ENCODE results near the gene FAN1. TPM values are rescaled to one million over a fixed set of nuclear protein-coding genes. Genes with fewer than 3 reads are reported as not detected.
A peak's percentile ranks its signal among the peaks of the same experiment; 100 is the strongest.

The FAN1 gene
- total and polyA plus RNA-seq, 2 of the 13 experiments (the other 11 are each of a cell fraction or from before 2014, with no cell fraction given) = 10.8 to 20.1 TPM

DNA sequence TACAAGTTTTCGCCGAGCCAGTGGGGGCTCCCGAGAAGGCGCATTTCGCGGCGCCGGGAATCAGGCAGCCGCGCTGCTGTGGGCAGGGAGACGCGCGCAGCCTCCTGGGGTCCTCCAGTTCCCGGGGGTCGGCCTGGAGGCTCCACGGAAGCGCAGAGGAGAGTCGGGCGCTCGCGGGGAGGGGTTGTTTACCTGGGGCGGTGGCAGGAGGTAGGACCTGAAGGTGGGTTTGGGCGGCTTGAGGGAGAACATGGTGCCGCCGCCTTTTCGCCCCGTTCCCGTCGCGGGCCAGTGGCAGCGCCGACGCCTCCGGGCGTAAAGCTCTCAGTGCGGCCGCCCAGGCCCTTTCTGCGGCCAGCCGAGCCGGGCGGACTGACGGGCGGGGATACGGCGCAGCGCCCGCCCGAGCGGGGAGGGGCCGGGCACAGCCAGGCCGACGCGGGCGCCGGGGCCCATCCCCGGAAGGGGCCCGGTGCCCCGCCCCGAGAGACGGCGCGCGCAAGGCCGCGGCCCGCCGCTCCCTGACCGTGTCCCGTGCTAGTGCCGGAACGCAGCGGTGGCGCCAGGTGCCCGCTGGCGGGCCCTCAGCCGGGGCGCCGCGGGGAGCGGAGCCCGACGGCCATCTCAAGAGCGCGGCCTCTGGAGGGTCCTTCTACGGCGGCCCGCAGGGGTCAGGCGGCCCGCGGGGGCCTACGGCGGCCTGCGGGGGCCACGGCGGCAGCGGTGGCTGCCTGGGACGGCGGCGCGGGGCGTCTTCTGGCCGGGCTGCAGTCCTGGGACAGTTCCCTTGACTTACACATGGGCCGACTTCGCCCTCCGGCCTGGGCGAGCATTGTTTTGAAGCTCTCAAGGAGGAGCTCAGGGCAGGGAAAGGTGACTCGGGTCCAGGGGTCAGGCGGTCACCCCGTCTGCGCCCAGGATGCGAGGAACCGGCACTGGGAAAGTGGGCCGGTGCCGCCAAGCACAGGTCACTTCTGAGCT, 87.8 kb downstream of the FAN1 start, which contains the start of gene MTMR10 (continued):
- TF ChIP-seq HOXD1 (CRISPR knock-in tag; IDR thresholded peaks at IDR 0.05) (peak; percentile 69; the same call in 1 of the 2 replicates), PLRG1 (conservative IDR thresholded peaks at IDR 0.05) (no peak), HOMEZ (CRISPR knock-in tag; IDR thresholded peaks at IDR 0.05; ENCODE audit: low read depth) (no peak), NBN (conservative IDR thresholded peaks at IDR 0.05) (no peak), ZNF614 (CRISPR knock-in tag; IDR thresholded peaks at IDR 0.05; ENCODE audit: borderline replicate concordance) (no peak), HNRNPK (IDR thresholded peaks at IDR 0.05; ENCODE audit: low read depth, low read length, poor library complexity, severe bottlenecking) (no peak), FOSL1 (CRISPR knock-in tag; IDR thresholded peaks at IDR 0.05; ENCODE audit: borderline replicate concordance) (0 out of 2 replicates have a peak, but pooled peaks have one; percentile 14), ZNF761 (CRISPR knock-in tag; conservative IDR thresholded peaks at IDR 0.05) (no peak; the same call in 1 of the 2 replicates), ZNF326 (CRISPR knock-in tag; IDR thresholded peaks at IDR 0.05; ENCODE audit: borderline replicate concordance) (no peak), HNRNPLL (IDR thresholded peaks at IDR 0.05; ENCODE audit: low read depth, low read length, poor library complexity, severe bottlenecking) (peak; percentile 84), XRCC5 (optimal IDR thresholded peaks at IDR 0.05; ENCODE audit: low read length) (no peak), ZNF225 (CRISPR knock-in tag; IDR thresholded peaks at IDR 0.05) (peak; percentile 61), SMAD9 (CRISPR knock-in tag; IDR thresholded peaks at IDR 0.05) (no peak), ESRRA (CRISPR knock-in tag; IDR thresholded peaks at IDR 0.05; ENCODE audit: low read depth) (0 out of 2 replicates have a peak, but pooled peaks have one; percentile 15), CBX5 (CRISPR knock-in tag; IDR thresholded peaks at IDR 0.05; ENCODE audit: borderline replicate concordance) (no peak), TRIM24 (CRISPR knock-in tag; IDR thresholded peaks at IDR 0.05) (no peak), TOE1 (CRISPR knock-in tag; IDR thresholded peaks at IDR 0.05) (no peak), MTERF4 (CRISPR knock-in tag; IDR thresholded peaks at IDR 0.05) (no peak), ZNF7 (CRISPR knock-in tag; IDR thresholded peaks at IDR 0.05) (no peak), ZNF12 (CRISPR knock-in tag; IDR thresholded peaks at IDR 0.05) (no peak), TEF (CRISPR knock-in tag; IDR thresholded peaks at IDR 0.05) (no peak; the same call in 1 of the 2 replicates), RBM39 (IDR thresholded peaks at IDR 0.05; ENCODE audit: low read depth, low read length, poor library complexity, severe bottlenecking) (peak; percentile 39), ZNF740 (CRISPR knock-in tag; IDR thresholded peaks at IDR 0.05) (no peak)
- TF ChIP-seq, protein P1, sequence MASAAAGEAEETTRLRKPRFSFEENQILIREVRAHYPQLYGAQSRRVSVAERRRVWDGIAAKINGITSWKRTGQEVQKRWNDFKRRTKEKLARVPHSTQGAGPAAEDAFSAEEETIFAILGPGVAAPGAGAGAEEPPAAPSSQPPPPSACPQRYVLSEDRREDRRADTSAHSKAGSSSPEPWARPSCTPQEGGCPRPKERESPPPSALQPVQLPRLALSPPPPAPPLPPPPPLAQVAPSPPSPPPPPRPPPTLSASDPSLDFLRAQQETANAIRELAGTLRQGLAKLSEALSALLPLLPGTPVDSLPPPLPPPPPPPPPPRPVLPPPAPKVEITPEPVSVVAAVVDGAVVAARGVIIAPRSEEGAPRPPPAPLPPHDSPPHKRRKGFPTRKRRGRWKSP (CRISPR knock-in tag; IDR thresholded peaks at IDR 0.05) = peak; percentile 38; the same call in 1 of the 2 replicates
